Fibroblast of skin of right biceps (primary cell): ENCODE results near the gene SIRPB2.
"Not testable (repeated sequence)": the region's sequence is repeated elsewhere in the genome, so short reads cannot be mapped to it uniquely, and the experiment has no call there.

Source experiments
- DNase-seq: peaks from one replicate; pipeline ENCODE4 v3.0.0-alpha.2; 2013

Gene SIRPB2

GRCh38 chr20:1499528-1500420 lies 8.6 kb upstream of the SIRPB2 start:
- no peak for DNase-seq

GRCh38 chr20:1497371-1497770 lies 6.2 kb upstream of the SIRPB2 start:
- not testable (repeated sequence) for DNase-seq

DNA sequence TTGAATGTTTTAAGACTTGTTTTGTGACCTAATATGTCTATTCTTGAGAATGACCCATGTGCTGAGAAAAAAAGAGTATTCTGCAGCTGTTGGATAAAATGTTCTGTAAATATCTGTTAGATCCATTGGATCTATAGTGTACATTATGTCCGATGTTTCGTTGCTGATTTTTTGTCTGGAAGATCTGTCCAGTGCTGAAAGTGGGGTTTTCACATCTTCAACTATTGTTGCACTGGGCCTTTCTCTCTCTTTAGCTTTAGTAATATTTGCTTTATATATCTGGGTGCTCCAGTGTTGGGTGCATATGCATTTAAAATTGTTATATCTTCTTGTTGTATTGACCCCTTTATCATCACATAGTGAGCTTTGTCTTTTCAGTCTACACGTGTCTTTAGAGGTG lies 5.7 kb upstream of the SIRPB2 start:
- no peak for DNase-seq

- no peak for DNase-seq
Measured at GRCh38 chr20:1494436-1494835, 3.2 kb upstream of the SIRPB2 start.

GRCh38 chr20:1493536-1493935 lies 2.3 kb upstream of the SIRPB2 start:
- DNase-seq: no peak

DNA sequence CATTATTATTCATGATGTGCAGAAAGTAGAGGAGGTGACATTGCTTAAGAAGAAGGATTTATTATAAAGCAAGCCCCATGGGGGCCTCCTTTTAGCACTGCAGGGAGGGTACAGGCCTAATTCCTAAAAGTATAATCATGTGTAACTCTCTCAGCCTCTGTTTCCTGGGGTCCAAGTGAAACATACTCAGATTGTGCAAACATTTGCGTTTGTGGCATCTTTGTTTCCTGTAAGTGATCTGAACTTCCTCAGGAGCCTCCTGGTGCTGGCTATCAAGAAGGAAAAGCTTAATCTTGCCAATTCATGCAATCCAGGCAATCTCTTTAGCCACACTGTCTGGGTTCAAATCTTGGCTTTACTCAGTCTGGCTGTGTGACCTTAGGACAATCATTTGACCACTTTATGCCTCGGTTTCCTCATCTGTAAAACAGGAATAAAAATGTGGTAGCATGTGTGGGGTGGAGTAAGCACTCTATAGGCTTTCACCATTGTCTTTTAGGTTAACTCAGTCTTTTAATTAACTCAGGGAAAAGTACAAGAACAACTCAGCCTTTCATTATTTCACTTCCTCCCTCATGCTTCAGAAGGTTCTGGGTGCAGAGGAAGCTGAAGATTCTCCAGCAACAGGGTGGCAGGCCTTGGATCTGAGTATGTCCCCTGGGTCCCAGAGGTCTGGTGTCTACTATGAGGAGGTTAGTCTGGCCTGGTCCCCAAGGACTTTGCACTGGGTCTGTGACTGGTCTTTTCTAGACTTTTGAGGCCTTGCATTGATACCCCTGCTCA lies 831 bp upstream of the SIRPB2 start:
- DNase-seq: no peak

DNA sequence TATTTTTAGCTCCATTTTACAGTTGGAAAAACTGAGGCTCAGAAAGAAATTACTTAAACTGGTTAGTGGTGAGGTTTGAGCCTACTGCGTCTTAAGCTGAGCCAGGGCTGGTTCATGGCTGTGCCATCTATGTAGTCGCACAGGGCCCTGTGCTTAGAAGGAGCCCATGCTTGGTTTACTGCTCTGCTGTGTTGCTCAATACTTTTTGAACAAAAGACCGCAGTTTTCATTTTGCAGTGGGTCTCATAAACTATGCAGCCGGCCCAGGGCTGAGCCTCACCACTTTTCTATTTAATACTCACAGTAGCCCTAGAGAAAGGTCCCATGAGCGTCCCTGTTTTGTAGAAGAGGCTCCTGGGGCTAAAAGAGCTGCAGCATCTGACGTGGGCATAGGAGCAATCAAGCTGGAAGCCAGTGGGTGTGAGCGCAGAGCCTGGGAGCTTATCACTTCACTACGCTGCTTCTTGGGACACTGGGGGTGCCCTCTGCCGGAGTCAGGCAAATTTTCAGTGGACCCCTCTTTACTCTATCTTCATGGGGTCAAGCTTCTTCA lies 501 bp downstream of the SIRPB2 start:
- DNase-seq: no peak

GRCh38 chr20:1489764-1490436 lies 1.3 kb downstream of the SIRPB2 start:
- DNase-seq: no peak

DNA sequence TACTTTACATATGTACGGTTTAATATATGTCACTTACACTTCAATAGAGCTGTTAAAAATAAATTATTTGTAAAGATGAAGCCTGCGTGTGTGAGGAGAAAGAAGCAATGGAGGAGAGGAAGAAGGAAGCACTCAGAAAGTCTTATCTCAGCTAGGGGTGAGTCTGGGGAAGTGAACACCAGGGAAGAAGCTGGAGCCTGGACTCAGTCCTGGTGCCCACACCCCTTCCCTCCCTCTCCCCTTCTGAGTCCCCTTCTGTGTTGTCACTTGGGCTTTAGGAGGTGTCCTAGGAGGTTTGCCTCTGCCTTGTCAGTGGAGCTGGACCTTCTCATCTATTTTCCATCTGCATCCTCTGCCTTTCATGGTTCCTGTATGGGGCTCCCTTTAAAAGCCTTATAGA lies 1.9 kb downstream of the SIRPB2 start:
- no peak for DNase-seq

GRCh38 chr20:1486566-1486965 lies 4.7 kb downstream of the SIRPB2 start:
- DNase-seq: no peak

DNA sequence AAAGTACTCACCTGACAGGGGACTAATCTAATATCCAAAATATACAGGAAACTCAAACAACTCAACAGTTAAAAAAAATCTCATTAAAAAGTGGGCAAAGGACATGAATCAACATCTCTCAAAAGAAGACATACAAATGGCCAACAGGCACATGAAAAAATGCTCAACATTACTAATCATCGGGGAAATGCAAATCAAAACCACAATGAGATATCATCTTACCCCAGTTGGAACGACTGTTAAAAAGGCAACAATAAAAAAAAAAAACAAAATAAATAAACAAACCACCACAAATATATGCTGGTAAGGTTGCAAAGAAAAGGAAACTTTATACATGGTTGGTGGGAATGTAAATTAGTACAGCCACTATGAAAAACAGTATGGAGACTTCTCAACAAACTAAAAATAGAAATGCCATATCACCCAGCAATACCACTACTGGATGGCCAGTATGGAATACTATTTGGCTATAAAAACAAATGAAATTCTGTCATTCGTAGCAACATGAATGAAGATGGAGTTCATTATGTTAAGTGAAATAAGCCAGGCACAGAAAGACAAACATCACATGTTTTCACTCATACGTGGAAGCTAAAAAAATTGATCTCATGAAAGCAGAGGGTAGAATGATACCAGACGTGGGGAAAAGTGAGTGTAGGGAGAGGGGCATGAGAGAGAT lies 6.6 kb downstream of the SIRPB2 start:
- no peak for DNase-seq

- no peak for DNase-seq
Measured at GRCh38 chr20:1479831-1480595, 11.2 kb downstream of the SIRPB2 start.

- DNase-seq: peak; percentile 50
Measured at GRCh38 chr20:1478566-1478965, 12.7 kb downstream of the SIRPB2 start.

- no peak for DNase-seq
Measured at GRCh38 chr20:1477896-1478490, 13.2 kb downstream of the SIRPB2 start.

DNA sequence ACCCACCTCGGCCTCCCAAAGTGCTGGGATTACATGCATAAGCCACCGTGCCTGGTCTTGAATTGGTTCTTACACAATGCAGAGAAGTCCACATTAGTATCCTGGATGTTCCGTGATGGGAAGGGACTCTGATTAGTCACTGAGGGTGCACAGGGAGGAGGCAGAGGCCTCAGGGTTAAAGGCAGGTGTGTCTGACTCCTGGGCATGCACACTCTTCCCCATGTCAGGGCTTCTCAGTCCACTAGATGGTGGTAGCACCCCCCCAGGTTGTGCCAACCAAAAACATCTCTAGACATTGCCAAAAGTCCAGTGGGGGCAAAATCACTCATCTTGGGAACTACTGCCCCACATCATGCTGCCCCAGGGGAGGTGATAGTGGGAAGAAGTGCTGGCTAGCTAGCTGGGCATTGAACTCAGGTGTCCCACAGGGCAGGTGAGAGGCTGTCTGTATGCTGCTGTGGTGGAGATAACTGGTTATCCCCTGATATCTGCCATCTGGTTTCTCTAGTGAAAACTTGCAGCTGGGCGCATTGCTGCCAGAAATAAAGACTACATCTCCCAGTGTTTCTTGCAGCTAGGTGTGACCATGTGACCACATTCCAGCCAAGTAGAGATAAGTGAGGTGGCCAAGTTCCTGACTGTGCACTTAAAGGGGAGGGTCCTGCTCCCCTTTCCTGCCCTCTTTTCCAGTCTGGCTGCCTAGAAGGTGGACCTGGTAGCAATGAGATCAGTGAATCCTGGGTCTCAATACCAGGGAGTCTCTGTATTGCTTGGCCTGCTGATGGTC lies 16.2 kb downstream of the SIRPB2 start:
- DNase-seq: no peak

- no peak for DNase-seq
Measured at GRCh38 chr20:1474325-1474724, 16.9 kb downstream of the SIRPB2 start.

DNA sequence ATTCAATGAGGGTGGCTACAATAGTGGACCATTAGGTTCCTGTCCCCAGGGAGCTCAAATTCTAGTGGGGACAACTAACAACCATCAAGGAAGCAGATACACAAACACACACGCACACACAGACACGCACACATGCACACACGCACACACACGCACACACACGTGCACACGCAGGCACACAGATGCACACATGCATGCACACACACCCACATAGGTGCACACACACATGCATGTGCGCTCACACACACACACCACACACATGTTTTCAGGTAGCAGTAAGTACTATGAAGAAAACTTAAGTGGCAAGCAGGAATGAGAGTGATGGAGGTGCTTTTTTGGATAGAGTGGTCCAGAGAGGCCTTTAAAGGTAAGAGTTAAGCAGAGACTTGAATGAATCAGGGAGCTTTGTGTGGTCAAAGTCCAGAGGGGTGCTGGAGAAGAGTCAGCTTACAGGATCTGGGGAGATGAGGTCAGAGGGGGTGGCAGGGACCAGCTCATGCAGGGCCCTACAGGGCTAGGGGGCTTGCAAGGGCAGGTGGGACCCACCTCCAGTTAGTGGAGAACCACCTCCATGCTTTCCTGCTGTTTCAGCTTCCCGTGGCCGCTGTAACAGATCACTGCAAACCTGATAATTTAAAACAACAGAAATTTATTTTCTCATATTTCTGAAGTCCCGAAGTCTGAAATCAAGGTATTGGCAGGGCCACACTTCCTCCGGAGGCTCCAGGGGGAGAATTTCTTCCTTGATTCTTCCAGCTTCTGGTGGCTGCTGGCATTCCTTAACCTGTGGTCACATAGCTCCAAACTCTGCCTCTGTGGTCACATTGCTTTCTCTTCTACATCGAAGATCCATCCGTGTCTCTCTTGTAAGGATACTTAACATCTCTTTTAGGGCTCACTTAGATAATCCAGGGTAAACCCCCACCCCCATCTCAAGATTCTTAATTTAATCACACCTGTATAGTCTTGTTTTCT lies 17.7 kb downstream of the SIRPB2 start:
- DNase-seq: no peak

DNA sequence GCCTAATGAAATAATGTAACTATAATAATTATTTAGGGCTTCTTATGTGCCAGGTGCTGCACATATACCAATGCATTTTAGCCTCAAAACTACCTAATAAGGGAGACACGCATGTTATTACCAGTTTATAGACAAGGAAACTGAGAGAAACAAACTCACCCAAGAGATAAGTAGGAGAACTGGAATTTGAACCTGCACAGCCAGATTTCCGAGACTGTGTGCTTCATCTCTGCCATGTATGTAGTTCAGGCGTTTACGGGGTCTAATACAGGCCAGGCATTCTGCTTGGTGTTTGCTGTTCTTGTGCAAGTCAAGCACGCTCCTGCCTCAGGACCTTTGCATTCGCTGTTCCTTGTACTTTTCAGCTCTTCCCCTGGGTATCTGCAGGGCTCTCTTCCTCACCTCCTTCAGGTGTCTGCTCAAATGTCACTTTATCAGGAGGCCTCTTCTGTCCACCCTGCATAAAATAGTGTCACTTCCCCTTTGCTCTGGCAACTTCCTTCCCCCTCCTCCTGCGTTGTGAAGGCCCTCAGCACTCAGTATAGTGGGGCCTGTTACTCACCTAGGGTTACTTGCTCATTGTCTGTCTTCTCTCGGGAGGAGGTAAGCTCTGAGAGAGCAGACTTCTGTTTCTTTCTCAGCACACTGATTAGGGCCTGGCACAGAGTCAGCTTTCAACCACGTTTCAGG lies 18.5 kb downstream of the SIRPB2 start:
- DNase-seq: no peak

GRCh38 chr20:1471242-1471641 lies 20.0 kb downstream of the SIRPB2 start:
- DNase-seq: no peak
